Neutrophil (primary cell): ENCODE measurements around the gene SHKBP1.
A peak's percentile ranks its signal among the peaks of the same experiment; 100 is the strongest.

Source experiments
- H3K27ac ChIP-seq: fragments of 200-600 bp; sonication (generic); 2 replicates; pipeline ENCODE4 v1.5.1; 2016; ENCODE audit warnings: mild to moderate bottlenecking, moderate library complexity
- H3K27me3 ChIP-seq: fragments of 200-600 bp; sonication (generic); 2 replicates; pipeline ENCODE4 v1.6.0; 2016; ENCODE audit warnings: mild to moderate bottlenecking
- H3K36me3 ChIP-seq: fragments of 200-600 bp; sonication (generic); 2 replicates; pipeline ENCODE4 v1.5.1; 2017
- H3K4me1 ChIP-seq, 2 experiments: fragments of 200-600 bp in 1 of 2; sonication (generic) in 1 of 2; 1 replicate in 1 of 2; 2 replicates in 1 of 2; pipeline versions ENCODE4 v1.5.1 to v1.6.1; 2013 to 2016; ENCODE audit warnings: low read depth in 1 of 2, low read length in 1 of 2, mild to moderate bottlenecking in 1 of 2, moderate library complexity in 1 of 2; ENCODE audit not compliant: control insufficient read depth in 1 of 2, insufficient read depth in 1 of 2
- H3K4me3 ChIP-seq, 2 experiments: fragments of 200-600 bp in 1 of 2; sonication (generic) in 1 of 2; 1 replicate in 1 of 2; 2 replicates in 1 of 2; pipeline ENCODE4 v1.5.1; 2013 to 2016; ENCODE audit warnings: low read depth in 1 of 2, low read length in 1 of 2, mild to moderate bottlenecking in 1 of 2, moderate library complexity in 1 of 2
- H3K9me3 ChIP-seq: fragments of 200-600 bp; sonication (generic); 2 replicates; pipeline ENCODE4 v1.5.1; 2016
- TF ChIP-seq, protein P1 (sequence below): fragments of 200-600 bp; sonication (generic); IDR thresholded peaks from 2 replicates; pipeline ENCODE4 v1.5.1; 2016; ENCODE audit warnings: antibody characterized with exemption

Gene SHKBP1, protein sequence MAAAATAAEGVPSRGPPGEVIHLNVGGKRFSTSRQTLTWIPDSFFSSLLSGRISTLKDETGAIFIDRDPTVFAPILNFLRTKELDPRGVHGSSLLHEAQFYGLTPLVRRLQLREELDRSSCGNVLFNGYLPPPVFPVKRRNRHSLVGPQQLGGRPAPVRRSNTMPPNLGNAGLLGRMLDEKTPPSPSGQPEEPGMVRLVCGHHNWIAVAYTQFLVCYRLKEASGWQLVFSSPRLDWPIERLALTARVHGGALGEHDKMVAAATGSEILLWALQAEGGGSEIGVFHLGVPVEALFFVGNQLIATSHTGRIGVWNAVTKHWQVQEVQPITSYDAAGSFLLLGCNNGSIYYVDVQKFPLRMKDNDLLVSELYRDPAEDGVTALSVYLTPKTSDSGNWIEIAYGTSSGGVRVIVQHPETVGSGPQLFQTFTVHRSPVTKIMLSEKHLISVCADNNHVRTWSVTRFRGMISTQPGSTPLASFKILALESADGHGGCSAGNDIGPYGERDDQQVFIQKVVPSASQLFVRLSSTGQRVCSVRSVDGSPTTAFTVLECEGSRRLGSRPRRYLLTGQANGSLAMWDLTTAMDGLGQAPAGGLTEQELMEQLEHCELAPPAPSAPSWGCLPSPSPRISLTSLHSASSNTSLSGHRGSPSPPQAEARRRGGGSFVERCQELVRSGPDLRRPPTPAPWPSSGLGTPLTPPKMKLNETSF

DNA sequence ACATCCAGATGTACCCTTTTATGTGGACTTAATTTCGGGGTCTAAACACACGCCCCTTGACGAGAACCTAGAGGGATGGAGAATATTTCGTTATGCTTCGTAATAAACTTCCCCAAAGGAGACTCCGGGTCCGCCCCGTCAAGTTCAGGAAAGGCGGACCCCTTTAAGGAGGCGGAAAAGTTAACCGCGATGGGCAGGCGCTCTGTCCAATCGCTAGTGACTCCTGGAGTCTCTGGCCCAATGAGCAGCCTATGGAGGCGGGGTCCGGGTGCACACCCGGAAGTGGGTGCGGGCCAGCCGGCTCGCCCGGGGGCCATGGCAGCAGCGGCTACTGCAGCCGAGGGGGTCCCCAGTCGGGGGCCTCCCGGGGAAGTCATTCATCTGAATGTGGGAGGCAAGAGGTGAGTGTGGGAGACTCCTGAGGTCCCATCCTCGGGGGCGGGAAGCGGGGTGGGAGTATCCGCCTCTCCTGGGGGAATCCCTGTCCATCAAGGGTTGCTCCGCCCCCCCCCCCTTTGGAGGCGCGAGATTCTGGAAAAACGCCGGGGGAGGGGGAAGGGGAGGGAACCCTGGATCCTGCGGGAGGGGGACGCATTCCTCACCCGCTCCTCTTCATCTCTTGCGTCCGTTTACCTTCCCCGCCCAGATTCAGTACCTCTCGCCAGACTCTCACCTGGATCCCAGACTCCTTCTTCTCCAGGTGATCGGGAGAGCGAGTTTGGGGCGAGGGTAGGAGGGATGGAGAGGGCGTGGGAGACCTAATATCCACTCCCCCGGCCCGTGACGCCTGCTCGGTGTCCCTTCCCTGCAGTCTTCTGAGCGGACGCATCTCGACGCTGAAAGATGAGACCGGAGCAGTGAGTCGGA lies at the start of gene SHKBP1:
TSS of gene SHKBP1 (plus strand) at position 289 of the 867 bp plus-strand sequence. CDS start at position 316, 27 bp downstream.
- no peaks in the 10 kb centered on the region for H3K9me3 ChIP-seq
- peaks cover 50 to 62% of the 10 kb centered on the region in 2 experiments for H3K4me1 ChIP-seq
- peaks cover 7% of the 10 kb centered on the region for H3K27me3 ChIP-seq
- TF ChIP-seq, protein P1, sequence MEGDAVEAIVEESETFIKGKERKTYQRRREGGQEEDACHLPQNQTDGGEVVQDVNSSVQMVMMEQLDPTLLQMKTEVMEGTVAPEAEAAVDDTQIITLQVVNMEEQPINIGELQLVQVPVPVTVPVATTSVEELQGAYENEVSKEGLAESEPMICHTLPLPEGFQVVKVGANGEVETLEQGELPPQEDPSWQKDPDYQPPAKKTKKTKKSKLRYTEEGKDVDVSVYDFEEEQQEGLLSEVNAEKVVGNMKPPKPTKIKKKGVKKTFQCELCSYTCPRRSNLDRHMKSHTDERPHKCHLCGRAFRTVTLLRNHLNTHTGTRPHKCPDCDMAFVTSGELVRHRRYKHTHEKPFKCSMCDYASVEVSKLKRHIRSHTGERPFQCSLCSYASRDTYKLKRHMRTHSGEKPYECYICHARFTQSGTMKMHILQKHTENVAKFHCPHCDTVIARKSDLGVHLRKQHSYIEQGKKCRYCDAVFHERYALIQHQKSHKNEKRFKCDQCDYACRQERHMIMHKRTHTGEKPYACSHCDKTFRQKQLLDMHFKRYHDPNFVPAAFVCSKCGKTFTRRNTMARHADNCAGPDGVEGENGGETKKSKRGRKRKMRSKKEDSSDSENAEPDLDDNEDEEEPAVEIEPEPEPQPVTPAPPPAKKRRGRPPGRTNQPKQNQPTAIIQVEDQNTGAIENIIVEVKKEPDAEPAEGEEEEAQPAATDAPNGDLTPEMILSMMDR = no peak
- peaks cover 40% of the 10 kb centered on the region for H3K36me3 ChIP-seq
- H3K4me3 ChIP-seq = peak within 1 kb of the TSS; percentile 89 to 97
- peak within 1 kb of the TSS; percentile 99 for H3K27ac ChIP-seq

DNA sequence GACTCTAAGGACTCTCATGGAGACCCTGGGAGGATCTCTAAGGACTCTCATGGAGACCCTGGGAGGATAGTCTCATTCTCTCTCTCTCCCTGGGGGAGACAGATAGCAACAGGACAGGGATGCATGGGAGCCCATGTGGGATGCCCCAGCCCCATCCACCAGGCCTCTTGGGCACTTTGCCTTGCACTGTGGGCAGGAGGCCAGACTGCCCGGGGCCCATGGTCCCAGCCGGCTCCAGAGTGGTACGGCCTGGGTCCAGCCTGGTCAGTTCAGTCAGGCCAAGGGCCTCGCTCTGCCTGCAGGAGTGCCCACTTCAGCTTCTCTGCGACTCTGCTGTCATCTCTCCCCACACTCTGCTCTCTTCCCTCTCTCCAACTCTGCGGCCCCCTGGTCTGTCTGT lies 48.6 kb upstream of the SHKBP1 start:
- H3K27ac ChIP-seq = no peak overlapping the region
- peaks cover 4 to 13% of the 10 kb centered on the region in 2 experiments for H3K4me1 ChIP-seq
- TF ChIP-seq, protein P1 = no peak
- no peak overlapping the region for H3K4me3 ChIP-seq
- H3K27me3 ChIP-seq = peaks cover 76% of the 10 kb centered on the region
- H3K36me3 ChIP-seq = no peaks in the 10 kb centered on the region
- H3K9me3 ChIP-seq = no peaks in the 10 kb centered on the region

DNA sequence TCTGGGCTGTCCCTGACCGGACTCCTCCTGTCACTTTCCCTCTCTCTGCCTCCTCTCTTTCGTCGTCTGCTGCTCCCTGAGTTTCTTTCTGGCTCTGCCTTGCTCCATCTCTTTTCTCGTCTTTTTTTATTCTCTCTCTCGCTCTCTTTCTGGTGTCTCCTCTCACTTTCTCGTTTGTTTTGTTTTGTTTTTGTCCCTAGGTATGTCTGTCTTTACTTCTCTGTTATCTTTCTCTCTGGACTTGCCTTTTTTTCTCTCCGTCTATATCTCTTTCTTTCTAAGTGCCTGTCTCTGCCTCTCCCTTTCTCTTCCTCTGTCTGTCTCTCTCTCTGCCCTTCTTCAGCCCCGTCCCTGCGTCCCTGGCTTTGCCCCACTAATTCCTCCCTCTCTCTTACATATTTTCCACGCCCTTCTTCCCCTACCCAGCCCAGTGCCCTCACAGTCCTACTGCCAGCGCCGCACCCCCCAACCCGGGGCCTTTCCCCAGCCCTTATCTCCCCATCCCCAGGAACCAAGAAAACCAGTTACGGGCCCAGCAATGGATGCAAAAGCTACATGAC lies 48.1 kb upstream of the SHKBP1 start:
- Histone ChIP-seq H3K4me3 (no peak overlapping the region), H3K36me3 (no peaks in the 10 kb centered on the region), H3K9me3 (no peaks in the 10 kb centered on the region), H3K4me1 (peaks cover 4 to 13% of the 10 kb centered on the region in 2 experiments), H3K27me3 (peaks cover 76% of the 10 kb centered on the region), H3K27ac (no peak overlapping the region)
- TF ChIP-seq, protein P1 = no peak

DNA sequence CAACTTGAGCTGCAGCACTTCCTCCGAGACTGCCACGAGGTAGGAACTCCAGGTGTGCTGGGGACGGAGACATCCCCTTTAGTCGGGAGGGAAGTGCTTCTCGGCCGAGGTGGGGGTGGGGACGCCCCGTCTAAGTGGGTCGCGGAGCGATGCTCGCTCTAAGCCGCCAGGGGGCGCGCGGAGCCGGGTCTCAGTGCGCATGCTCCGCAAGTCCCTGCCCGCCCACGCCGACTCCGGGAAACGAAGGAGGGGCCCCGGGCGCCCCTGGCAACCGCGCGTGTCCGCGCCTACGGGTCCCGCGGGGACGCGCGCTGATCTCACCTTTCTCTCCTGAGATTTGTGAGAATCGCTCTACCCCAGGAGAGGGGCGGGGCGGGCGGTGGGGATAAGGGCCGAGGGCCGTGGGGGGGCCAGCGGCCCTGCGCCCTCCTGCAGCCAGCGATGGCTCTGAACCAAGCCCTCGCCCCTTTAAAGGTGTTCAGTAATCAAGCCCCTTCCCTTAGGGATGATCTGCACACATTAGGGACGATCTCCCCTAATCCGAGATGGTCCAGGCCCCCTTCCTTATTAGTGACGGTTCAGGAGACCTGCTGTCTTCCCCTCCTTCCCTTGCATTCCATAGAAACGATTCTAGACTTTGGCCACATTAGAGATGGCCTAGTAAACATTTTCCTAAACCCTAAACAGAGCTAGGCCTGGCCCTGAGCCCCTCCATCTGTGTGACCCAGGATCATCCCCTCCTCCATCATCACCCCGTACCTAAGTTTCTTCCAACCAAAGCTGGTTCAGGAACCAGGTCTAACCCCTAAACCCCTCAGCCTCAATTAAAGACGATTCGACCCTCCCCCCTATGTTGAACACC lies 47.3 kb upstream of the SHKBP1 start:
- no peaks in the 10 kb centered on the region for H3K9me3 ChIP-seq
- H3K27me3 ChIP-seq = peaks cover 76% of the 10 kb centered on the region
- peaks cover 4 to 13% of the 10 kb centered on the region in 2 experiments for H3K4me1 ChIP-seq
- H3K4me3 ChIP-seq = peak overlapping the region; percentile 53 to 74
- H3K36me3 ChIP-seq = no peaks in the 10 kb centered on the region
- TF ChIP-seq, protein P1 = peak; percentile 93
- H3K27ac ChIP-seq = no peak overlapping the region
